Heart right ventricle (tissue), 16 donors: ENCODE measurements around the gene WDPCP. TPM values are rescaled to one million over a fixed set of nuclear protein-coding genes. Genes with fewer than 3 reads are reported as not detected.
"Not testable (repeated sequence)": the region's sequence is repeated elsewhere in the genome, so short reads cannot be mapped to it uniquely, and the experiment has no call there.

ENCODE experiments used
- ATAC-seq, 8 donors: fragments of 200-7000 bp; cut with Tn5 transposase; one replicate each; pipeline ENCODE4 v1.9.1; 2020; ENCODE audit warnings: mild to moderate bottlenecking in 8 of 8, moderate library complexity in 8 of 8, moderate number of reproducible peaks in 1 of 8
- DNase-seq, 2 donors: peaks; one replicate each; pipeline ENCODE4 v3.0.0-alpha.2; 2020
- H3K27ac ChIP-seq, 10 donors: fragments of 200-600 bp; sonication (generic) in 2 of 10; one replicate each; pipeline versions ENCODE4 v1.5.0 to v1.8.0; 2020 to 2022; ENCODE audit warnings: mild to moderate bottlenecking in 3 of 10
- H3K27me3 ChIP-seq, 7 donors: fragments of 200-600 bp; one replicate each; pipeline ENCODE4 v1.8.0; 2021 to 2022; ENCODE audit warnings: mild to moderate bottlenecking in 2 of 7
- H3K36me3 ChIP-seq, 9 donors: fragments of 200-600 bp; sonication (generic) in 1 of 9; one replicate each; pipeline versions ENCODE4 v1.5.0 to v1.8.0; 2020 to 2022; ENCODE audit warnings: mild to moderate bottlenecking in 2 of 9
- H3K4me1 ChIP-seq, 9 donors: fragments of 200-600 bp; sonication (generic) in 1 of 9; one replicate each; pipeline versions ENCODE4 v1.5.0 to v1.8.0; 2020 to 2022; ENCODE audit warnings: mild to moderate bottlenecking in 4 of 9
- H3K4me3 ChIP-seq, 10 donors: fragments of 200-600 bp; sonication (generic) in 2 of 10; one replicate each; pipeline versions ENCODE4 v1.5.0 to v1.8.0; 2020 to 2022; ENCODE audit warnings: mild to moderate bottlenecking in 7 of 10, moderate library complexity in 2 of 10
- H3K9me3 ChIP-seq, 11 donors: fragments of 200-600 bp in 10 of 11; sonication (generic) in 2 of 11; one replicate each; pipeline versions ENCODE4 v1.5.0 to v1.8.0; 2013 to 2022; ENCODE audit warnings: mild to moderate bottlenecking in 2 of 11, control low read depth in 1 of 11, moderate library complexity in 1 of 11
- WGBS, 2 donors: extraction: QIAGEN DNeasy Blood & Tissue Kit; methylation state at CpG; one replicate each; pipeline ENCODE4 v1.1.7; 2013; ENCODE audit warnings: inconsistent platforms in 1 of 2; 5-methylcytosine and 5-hydroxymethylcytosine counted together
- intact Hi-C, 10 donors: fragments of 100-400 bp; cut with DNase I; formaldehyde crosslinking; loops; one replicate each; pipeline versions ENCODE4 v1.11.1 to v1.14.2; 2022
- polyA plus RNA-seq, 2 donors: library from polyadenylated mRNA; stranded (reverse); fragments of 200-250 nt; gene quantifications; one replicate each; pipeline ENCODE4 v1.2.3, GENCODE V29; 2013
- total RNA-seq, 10 donors: library from RNA; stranded (reverse); fragmentation: NEBNext Ultra II Directional in 3 of 10; extraction: Animal tissue kit (Norgen Biotek cat#: 25700) in 3 of 10; gene quantifications; one replicate each; pipeline versions ENCODE4 v1.2.1 to v1.2.4, GENCODE V29; 2021 to 2023
- TF ChIP-seq, protein P1 (sequence below), 9 donors: fragments of 200-600 bp; sonication (generic) in 2 of 9; IDR thresholded peaks; one replicate each; pipeline versions ENCODE4 v1.5.0 to v1.8.0; 2021 to 2022; ENCODE audit warnings: antibody characterized with exemption in 9 of 9, mild to moderate bottlenecking in 5 of 9, moderate library complexity in 1 of 9
- donor health status: Arrhythmogenic right ventricular cardiomyopathy.
- donor health status: ischemic (EF 13 %, LVEDD 7.1; RV severe dilation, severe dysfunction).
- donor health status: healthy with polysubstance abuse.
- donor health status: DM: no; HTN: yes; CAD: no.
- donor health status: DM: no; HTN: no; CAD: no.
- donor health status: ischemic (EF 25% LVEDD 6.9; RV normal size, moderate dysfunction).
- donor health status: ischemic (EF 25% LVEDD 5.7; RV mildly dilated, moderate dysfunction).
- donor health status: healthy.
- donor health status: DM: yes; HTN: yes; CAD: no.
- donor health status: Ischemic cardiomyopathy.
- donor health status: ischemic (EF 35%, LVEDD 5.7; RV mildly dilated, moderate dysfunction).
- donor health status: nonischemic (EF 11% LVEDD 7.7; RV severe dilation, severe dysfunction).
- donor health status: DM: yes; HTN: yes; CAD: no.
- donor health status: PGD.
- donor health status: ischemic (EF 29% LVEDD 5.4; RV normal size, mild dysfunction).
- donor health status: nonischemic (EF 23%, LVEDD 6.1; RV moderate dilation, normal function).

The WDPCP gene
- total and polyA plus RNA-seq, 12 donors = 3.7 to 36.6 (median 20.2) TPM

DNA sequence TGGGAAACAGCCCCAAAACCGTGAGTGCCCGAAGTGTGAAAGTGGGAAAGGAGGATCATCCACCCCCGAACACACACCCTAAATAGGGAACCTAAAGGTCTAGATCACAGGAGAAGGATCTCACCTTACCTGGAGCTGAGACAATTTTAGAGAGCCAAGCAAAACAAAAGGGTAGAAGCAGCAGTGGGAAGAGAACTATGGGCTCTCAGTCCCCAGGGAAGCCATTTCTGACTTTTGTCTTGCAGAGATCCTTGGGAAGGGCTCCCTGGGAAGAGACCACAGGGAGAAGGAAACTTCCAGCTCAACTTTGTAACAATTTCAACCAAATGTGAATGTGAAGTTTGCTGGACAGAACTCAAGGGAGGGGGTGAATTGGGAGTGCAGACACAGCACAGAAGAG, 110.6 kb downstream of the WDPCP start:
- WGBS, 2 donors = 88 to 96% methylated on average over 3 of the region's 3 CpGs
- Histone ChIP-seq H3K4me3 (no peak overlapping the region), H3K36me3 (peaks cover 0 to 9% (median 0%) of the 10 kb centered on the region in 9 donors), H3K27ac (no peak overlapping the region), H3K4me1 (no peaks in the 10 kb centered on the region), H3K27me3 (no peaks in the 10 kb centered on the region), H3K9me3 (peaks cover 0 to 5% (median 0%) of the 10 kb centered on the region in 11 donors)
- no peak for DNase-seq
- intact Hi-C loops = no loop called here
- ATAC-seq = no peak
- TF ChIP-seq, protein P1, sequence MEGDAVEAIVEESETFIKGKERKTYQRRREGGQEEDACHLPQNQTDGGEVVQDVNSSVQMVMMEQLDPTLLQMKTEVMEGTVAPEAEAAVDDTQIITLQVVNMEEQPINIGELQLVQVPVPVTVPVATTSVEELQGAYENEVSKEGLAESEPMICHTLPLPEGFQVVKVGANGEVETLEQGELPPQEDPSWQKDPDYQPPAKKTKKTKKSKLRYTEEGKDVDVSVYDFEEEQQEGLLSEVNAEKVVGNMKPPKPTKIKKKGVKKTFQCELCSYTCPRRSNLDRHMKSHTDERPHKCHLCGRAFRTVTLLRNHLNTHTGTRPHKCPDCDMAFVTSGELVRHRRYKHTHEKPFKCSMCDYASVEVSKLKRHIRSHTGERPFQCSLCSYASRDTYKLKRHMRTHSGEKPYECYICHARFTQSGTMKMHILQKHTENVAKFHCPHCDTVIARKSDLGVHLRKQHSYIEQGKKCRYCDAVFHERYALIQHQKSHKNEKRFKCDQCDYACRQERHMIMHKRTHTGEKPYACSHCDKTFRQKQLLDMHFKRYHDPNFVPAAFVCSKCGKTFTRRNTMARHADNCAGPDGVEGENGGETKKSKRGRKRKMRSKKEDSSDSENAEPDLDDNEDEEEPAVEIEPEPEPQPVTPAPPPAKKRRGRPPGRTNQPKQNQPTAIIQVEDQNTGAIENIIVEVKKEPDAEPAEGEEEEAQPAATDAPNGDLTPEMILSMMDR (IDR thresholded peaks at IDR 0.05) = no peak

DNA sequence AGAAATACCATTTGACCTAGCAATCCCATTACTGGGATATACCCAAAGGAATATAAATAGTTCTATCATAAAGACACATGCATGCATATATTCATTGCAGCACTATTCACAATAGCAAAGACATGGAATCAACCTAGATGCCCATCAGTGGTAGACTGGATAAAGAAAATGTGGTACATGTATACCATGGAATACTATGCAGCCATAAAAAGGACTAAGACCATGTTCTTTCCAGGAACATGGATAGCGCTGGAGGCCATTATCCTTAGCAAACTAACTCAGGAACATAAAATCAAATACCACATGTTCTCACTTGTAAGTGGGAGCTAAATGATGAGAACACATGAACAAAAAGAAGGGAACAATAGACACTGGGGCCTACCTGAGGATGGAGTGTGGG, 119.0 kb downstream of the WDPCP start:
- H3K4me1 ChIP-seq, ATAC-seq, DNase-seq, H3K27me3 ChIP-seq, H3K27ac ChIP-seq, intact Hi-C loops, H3K4me3 ChIP-seq: not testable (repeated sequence)
- peaks cover 0 to 12% (median 7%) of the 10 kb centered on the region in 11 donors for H3K9me3 ChIP-seq
- WGBS, 2 donors = 98 to 100% methylated on average over 1 of the region's 1 CpG
- peaks cover 0 to 42% (median 0%) of the 10 kb centered on the region in 9 donors for H3K36me3 ChIP-seq

DNA sequence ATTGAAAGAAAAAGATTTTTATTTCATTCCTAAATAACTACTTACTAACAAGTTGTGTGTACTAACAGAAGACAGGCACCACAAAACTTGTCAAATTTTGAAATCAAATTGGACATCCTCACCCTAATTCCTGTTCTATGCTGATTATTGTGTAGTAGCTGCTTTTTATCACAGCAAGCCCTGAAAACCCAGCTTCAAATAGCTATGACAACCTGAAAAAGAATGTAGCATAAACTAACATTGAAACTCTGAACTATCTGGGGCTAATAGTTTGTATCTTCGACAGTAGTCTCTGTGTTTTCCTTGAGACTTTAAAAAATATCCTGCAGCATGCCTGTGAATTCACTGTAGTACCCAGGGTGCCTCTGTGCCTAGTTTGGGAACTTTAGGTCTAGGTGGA, 122.6 kb downstream of the WDPCP start:
- intact Hi-C loops = no loop called here
- H3K27ac ChIP-seq = no peak overlapping the region
- peaks cover 0 to 24% (median 9%) of the 10 kb centered on the region in 11 donors for H3K9me3 ChIP-seq
- 75 to 81% methylated on average over 1 of the region's 1 CpG for WGBS, 2 donors
- H3K4me3 ChIP-seq = no peak overlapping the region
- H3K27me3 ChIP-seq = no peaks in the 10 kb centered on the region
- ATAC-seq (no peak), DNase-seq (no peak)
- H3K36me3 ChIP-seq = peaks cover 0 to 60% (median 2%) of the 10 kb centered on the region in 9 donors
- TF ChIP-seq, protein P1 (IDR thresholded peaks at IDR 0.05) = no peak
- H3K4me1 ChIP-seq = no peaks in the 10 kb centered on the region

DNA sequence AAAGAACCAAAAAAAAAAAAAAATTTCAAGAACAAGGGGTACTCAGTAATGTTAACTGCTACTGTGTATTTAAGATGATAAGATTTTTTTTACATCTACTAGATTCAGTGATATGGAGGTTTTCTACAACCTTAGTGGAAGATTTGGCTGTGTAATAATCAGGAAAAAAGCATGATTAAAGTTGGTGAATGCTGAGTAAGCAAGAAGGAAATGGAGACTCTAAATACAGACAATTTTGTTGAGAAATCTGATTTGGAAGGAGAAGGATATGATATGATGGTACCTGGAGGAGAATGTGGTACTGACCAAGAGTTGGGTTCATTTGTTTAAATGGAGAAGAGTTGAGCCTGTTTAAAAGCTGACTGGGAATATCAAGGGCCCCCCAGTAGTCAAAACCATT, 125.1 kb downstream of the WDPCP start:
- no peak for ATAC-seq
- H3K27me3 ChIP-seq = no peaks in the 10 kb centered on the region
- H3K9me3 ChIP-seq = peaks cover 0 to 33% (median 4%) of the 10 kb centered on the region in 11 donors
- TF ChIP-seq, protein P1 (IDR thresholded peaks at IDR 0.05) = no peak
- H3K36me3 ChIP-seq = peaks cover 0 to 63% (median 5%) of the 10 kb centered on the region in 9 donors
- DNase-seq = no peak
- H3K27ac ChIP-seq = no peak overlapping the region
- H3K4me3 ChIP-seq = no peak overlapping the region
- intact Hi-C loops = no loop called here
- H3K4me1 ChIP-seq = no peaks in the 10 kb centered on the region

DNA sequence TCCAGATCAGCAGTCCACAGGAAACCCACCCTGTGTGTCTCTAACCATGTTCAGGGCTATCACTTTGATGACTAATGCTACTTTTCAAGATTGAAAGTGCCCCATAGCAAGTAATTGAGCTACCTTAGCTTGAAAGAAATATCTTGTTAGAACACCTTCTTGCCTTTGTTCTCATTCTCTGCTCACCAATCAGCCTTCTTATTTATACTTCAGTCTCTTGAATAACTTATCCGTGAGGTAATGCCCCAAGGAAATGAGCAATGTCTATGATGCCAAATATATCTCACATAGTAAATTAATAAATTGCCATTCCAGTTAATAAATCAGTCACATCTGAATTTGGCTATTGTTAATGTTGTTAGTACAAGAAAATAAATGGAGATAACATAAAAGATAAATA, 141.6 kb downstream of the WDPCP start:
- WGBS, 2 donors = 80 to 82% methylated on average over 1 of the region's 1 CpG
- Histone ChIP-seq H3K27me3 (no peaks in the 10 kb centered on the region), H3K36me3 (no peaks in the 10 kb centered on the region), H3K27ac (no peak overlapping the region), H3K4me1 (no peaks in the 10 kb centered on the region), H3K4me3 (no peak overlapping the region), H3K9me3 (no peaks in the 10 kb centered on the region)
- DNase-seq (no peak), ATAC-seq (no peak)
- TF ChIP-seq, protein P1 (IDR thresholded peaks at IDR 0.05) = no peak
- intact Hi-C loops = no loop called here
